GM19239 (cell line): ENCODE data around the gene AGPAT3.
"Not testable (repeated sequence)": the region's sequence is repeated elsewhere in the genome, so short reads cannot be mapped to it uniquely, and the experiment has no call there.

Experiments used
- DNase-seq: peaks from one replicate; pipeline ENCODE4 v3.0.0; 2011; ENCODE audit warnings: low spot score; ENCODE audit not compliant: insufficient read length
- FAIRE-seq: peaks from 2 replicates; lab custom pipeline; 2011; peaks lifted over from hg19 to GRCh38; lab: Jason Lieb, UNC

Gene AGPAT3

DNA sequence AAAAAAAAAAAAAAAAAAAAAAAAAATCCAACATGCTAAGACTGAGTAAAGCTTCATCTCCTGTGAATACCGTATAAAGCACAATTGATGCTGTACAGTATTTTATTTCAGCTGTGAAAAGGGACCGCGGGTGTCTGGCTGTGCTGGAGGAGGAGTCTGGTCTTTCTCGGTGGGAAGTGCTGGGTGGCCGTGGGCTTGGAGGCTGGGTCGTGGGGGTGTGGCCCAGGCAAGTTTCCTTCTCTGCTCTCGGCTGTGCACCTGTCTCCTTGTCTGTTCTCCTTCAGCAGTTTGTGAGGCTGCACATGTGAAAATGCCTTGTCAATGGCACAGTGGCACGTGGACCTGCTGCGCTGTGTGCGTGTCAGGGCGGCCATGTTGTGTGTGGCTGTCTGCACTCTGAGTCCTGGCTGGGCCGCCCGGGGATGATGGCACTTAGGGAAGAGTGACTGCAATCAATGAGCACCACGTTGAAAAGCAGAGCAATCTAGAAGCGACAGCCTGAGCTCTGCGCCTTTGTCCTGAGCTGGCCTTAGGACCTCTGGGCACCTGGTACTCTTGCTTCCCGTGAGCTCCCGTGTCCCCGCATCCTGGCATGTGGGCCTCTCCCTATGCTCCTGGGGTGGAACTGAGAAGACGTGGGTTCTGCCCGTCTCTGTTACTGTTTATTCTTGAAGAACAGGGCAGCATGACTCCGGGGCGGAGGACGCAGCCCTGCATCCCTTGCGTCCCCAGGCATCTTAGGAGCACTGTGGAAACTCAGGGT, 14.5 kb downstream of the AGPAT3 start:
- no peak for FAIRE-seq

DNA sequence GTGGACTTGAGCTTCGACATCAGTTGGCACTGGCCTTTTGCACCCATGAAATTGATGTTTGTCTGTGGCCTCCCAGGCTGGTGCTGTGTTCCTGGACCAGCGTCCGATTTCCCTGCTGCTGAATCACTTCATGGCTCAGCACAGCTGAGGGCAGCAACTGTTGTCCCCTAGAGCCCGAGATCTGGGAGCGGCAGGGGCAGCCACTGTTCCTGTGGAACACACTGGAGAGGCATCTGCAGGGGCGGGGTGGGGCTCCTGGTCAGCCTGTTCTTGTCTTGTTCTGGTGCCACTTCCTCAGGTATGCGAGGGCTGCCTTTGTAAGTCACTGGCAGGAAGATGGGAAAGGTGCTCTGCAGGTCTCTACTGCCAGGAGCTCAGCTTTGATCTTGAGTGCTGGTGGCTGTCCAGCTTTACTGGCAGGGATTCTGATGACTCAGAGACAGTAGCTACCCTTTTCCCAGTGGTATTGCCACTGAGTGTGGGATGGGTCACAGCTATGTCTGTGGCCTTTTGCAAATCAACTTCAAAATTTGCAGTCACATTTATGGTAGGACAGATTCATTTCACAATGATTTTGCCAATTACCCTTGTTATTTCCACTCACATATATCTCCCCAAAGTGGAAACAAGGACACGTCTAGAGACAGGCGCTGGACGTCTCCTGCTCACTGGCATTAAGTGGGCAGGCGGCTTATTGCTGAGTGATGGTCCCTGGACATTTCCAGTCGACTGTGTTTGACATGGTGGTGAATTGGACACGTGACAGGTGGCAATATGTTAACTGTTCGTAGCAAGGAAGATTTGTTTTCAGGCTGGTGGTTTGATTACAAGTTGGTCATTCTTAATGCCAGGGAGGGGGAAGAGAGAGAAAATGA, 15.3 kb downstream of the AGPAT3 start:
- DNase-seq (no peak), FAIRE-seq (no peak)

More for the DNA sequence above, 14.5 kb downstream of the AGPAT3 start:
- DNase-seq, result no peak

DNA sequence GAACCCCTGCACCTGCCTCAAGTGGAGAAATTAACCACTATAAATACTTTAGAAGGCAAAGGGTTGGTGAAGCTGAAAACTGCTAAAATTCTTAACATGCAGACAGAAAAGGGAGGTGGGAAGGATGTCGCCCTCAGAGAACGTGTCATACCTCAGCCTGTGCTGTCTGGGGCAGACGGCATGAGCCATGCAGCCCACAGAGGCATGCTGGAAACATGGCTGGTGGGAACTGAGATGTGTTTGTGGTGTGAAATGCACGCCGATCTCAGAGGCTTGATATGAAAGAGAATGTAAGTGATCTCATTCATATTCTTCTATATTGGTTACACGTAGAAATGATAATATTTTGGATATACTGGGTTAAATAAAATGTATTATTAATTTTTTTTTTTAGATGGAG, 16.3 kb downstream of the AGPAT3 start:
- FAIRE-seq, result no peak
- no peak for DNase-seq

DNA sequence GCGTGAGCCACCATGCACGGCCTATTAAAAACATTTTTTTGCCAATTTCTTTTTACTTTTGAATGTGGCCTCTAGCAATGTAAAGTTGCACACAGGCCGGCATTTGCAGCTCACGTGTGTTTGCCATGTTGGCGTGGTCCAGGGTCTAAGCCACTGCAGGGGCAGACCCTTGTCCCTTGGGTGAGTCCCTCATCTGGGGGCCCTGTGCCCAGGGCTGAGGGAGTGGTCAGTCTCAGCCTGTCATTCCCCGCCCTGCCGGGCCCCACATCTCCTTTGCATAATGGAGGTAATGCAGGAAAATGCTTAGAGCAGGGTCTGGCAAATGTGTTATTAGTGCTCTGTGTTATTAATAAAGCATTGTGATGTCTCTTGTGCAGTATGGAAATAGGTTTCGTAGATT, 16.9 kb downstream of the AGPAT3 start:
- DNase-seq, result no peak
- FAIRE-seq, result no peak

DNA sequence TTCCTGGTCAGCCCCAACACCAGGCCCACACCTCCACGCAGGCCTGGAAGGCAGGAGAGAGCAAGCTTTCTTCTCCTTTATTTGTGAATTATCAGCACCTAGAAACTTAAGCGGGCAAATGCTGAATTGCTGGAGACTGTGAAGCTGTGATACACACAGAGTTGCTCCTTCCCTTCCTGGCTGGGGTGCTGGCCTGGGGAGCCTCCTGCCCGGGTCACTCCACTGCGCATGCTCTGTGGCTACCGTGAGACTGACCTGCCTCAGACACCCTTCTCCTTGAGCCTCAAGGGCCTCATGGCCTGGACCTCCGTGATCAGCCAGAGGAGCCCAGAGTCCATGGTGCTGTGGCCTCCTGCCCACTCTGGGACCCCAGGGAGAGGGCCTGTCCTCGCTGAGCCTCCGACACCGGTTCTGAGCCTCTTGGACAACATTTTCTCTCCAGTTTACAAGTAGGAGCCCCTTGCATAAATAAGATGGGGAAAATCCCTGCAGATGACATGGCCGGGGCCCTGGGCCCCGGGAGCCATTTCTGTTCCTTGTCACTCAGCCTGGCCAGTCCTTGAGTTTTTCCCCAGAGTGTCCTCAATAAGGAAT, 18.0 kb downstream of the AGPAT3 start:
- FAIRE-seq, result no peak
- no peak for DNase-seq

DNA sequence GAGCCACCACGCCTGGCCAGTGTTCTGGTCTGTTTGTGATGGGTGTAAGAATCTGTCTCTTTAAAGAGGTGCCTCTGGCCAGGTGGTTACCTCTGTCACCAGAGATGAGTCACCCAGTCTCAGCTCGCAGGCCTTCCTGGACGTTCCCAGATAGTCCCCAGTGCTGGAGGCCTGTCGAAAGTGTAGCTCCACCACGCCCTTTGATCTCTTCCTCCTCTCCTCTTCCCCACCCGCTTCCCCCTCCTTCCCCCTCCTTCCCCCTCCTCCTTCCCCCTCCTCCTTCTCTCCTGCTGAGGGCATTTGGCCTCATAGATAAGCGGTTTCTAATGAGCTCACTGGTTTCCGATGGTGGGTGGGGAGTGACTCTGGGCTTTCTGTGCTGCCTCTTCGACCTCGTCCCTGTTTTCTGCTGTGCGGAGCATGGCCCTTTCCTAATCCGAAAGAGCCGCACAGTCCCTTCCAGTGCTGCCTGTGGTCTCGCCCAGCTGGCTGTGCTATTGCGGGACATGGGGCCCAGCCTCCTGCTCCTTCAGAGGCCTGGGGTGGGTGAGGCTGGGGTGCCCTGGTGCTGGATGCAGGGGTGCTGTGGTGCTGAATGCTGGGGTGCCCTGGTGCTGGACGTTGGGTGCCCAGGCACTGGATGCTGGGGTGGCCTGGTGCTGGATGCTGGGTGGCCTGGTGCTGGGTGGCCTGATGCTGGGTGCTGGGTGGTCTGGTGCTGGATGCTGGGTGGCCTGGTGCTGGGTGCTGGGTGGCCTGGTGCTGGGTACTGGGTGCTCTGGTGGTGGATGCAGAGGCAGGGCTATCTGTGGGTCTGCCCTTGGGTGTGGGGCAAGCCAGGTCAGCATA, 19.2 kb downstream of the AGPAT3 start:
- DNase-seq (no peak), FAIRE-seq (peak; percentile 69)

DNA sequence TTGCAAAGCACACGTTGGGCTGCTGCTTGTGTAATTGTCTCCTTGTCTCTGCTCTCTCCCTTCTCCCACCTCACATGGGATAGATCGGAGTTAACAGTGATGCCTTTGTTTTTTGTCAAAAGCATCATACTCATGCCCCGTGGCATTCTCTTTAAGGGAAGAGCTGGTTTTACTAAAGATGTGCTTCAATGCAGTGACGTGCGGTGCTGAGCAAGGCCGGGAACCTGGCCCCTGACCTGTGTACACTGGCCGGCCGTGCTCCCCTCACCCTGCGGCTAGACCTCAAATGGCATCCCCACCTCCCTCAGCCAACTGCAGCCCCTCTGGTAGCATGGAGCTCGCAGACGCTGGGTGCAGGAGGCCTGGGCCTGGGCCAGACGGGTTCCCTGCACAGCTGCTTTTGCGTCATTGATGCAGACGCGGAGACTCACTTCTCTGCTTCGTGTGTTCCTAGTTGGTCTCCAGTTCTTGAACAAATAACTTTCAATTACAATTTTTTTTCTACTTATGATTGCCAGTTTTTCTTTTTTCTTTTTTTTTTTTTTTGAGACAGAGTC, 19.9 kb downstream of the AGPAT3 start:
- no peak for FAIRE-seq
- no peak for DNase-seq

DNA sequence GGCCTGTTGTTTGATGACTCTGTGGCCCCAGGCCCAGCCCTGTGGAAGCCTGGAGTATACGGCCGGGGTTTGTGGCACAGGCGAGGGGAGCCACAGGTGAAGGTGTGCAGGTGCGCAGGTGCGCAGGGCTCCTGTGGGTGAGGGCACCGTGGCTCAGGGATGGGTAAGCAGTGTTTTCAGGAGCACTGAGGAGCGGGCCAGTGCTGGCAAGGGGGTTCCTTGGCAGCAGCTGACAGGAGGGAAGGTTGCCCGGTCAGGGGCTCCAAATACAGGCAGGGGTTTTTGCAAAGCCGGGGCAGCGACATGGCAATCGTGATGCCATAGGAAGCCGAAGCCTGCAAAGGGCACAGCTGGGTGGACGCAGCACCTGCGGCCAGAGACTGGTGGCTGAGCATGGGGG, 20.7 kb downstream of the AGPAT3 start:
- no peak for FAIRE-seq

DNA sequence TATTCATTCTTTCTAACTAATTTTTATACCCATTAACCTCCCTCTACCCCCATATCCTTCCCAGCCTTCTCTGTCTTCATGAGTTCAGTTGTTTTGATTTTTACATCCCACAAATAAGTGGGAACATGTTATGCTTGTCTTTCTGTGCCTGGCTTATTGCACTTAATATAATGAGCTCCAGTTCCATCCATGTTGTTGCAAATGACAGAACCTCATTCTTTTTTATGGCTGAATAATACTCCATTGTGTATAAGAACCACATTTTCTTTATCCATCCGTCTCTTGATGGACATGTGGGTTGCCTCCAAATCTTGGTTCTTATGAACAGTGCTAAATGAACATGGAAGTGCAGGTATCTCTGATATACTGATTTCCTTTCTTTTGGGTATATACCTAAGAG, 21.5 kb downstream of the AGPAT3 start:
- DNase-seq, result no peak
- no peak for FAIRE-seq

More for the DNA sequence above, 20.7 kb downstream of the AGPAT3 start:
- DNase-seq, result no peak

DNA sequence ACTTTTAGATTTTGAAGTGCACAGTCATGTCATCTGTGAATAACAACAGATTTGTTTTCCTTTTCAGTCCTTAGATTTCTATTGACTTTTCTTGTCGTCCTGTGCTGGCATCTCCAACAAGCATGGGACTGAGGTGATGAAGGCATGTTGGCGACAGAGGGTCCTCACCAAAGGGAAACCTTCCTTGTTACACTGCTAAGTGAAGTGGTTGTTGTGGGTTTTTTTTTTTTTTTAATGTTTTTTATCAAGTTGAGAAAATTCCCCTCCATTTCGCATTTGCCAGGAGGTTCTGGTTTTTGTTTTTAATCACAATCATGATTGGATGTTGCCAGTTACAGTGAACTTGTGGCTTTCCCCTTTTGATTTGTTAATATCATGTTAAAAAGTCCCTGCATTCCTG, 24.0 kb downstream of the AGPAT3 start:
- DNase-seq (no peak), FAIRE-seq (peak; percentile 18)

DNA sequence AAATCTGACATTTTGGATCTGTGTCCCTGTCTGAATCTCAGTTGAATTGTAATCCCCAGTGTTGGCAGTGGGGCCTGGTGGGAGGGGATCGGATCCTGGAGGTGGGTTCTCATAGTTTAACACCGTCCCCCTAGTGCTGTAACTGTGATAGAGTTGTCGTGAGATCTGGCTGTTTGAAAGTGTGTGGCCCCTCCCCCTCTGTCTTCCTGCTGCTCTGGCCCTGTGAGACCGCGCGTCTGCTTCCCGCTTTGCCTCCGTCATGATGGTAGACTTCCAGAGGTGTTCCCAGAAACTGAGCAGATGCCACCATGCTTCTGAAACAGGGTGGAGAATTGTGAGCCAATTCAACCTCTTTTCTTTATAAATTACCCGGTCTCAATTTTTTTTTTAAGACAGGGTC, 25.0 kb downstream of the AGPAT3 start:
- FAIRE-seq (no peak), DNase-seq (no peak)

DNA sequence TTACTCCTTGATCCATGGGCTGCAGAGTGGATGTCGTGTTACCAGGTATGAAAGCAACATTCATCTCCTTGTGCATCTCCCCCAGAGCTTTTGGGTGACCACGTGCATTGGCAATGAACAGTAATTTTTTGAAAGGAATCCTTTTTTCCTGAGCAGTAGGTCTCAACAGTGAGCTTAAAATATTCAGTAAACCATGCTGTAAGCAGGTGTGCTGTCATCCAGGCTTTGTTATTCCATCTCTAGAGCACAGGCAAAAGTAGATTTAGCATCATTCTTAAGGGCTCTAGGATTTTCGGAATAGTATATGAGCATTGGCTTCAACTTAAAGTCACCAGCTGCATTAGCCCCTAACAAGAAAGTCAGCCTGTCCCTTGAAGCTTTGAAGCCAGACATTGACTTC, 27.3 kb downstream of the AGPAT3 start:
- FAIRE-seq, result no peak
- no peak for DNase-seq

DNA sequence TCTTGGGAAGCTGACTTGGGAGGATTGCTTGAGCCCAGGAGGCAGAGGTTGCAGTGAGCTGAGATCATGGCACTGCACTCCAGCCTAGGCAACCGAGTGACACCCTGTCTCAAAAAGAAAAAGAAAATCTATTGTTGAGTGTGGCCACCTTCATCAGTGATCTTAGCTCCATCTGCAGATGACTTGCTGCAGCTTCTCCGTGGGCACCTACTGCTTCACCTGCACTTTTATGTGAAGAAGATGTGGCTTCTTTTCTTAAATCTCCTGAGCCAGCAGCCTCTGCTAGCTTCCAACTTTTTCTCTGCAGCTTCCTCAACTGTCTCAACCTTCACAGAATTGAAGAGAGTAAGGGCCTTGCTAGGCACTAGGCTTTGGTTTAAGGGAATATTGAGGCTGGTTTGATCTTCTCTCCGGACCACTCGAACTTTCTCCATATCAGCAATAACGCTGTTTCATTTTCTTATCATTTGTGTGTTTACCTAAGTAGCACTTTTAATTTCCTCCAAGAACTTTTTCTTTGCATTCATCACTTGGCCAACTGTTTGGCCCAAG, 28.0 kb downstream of the AGPAT3 start:
- DNase-seq (no peak), FAIRE-seq (peak; percentile 68)

DNA sequence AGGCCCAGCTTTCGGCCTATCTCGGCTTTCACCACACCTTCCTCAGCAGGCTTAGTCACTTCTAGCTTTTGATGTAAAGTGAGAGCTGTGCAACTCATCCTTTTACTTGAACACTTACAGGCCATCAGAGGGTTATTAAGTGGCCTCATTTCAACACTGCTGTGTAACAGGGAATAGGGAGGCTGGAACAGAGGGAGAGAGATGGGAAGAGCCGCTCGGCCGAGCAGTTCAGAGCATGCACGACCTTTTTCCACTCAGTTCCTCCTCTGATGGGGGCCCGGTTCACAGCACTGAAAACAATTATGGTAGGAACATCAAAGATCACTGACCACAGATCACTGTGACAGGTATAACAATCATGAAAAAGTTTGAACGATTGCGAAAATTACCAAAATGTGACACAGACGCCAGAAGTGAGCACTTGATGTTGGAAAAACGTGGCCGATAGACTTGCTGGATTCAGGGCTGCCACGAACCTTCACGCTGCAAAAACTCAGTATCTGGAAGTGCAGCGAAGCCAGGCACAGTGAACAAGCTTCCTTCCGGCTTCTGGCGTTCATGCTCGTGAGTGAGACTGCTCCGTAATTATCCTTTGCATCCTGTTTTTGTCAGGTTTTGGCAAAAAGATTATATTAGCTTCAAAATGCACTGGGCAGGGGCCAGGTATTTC, 28.6 kb downstream of the AGPAT3 start:
- DNase-seq, result no peak
- FAIRE-seq, result peak; percentile 79

DNA sequence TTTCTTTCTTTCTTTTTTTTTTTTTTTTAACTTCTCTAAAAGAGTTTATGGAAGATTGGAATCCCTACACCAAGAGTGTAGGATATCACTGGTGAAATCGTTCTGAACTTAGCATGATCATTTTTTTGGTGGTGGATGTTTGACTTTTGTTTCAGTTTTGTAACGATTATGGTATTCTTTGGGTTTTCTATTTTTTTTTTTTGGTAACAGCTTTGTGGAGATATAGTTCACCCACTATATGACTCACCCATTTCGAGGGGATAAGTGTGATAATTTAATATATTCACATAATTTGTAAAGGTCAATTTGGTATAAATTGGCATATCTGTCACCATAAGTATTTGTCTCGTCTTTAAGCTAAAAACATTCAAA, 29.2 kb downstream of the AGPAT3 start:
- DNase-seq (no peak), FAIRE-seq (no peak)

DNA sequence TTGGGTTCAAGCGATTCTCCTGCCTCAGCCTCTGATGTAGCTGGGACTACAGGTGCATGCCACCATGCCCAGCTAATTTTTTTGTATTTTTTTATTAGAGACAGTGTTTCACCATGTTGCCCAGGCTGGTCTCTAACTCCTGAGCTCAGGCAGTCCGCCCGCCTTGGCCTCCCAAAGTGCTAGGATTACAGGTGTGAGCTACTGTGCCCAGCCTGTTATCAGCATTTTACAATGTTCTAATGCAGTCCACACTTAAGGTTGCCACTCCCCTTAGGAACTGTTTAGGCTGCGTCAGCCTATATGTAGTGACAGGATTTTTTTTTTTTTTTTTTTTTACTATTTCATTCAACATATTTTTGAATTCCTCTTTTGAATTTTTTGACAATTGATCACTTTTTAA, 30.2 kb downstream of the AGPAT3 start:
- DNase-seq (no peak), FAIRE-seq (no peak)

DNA sequence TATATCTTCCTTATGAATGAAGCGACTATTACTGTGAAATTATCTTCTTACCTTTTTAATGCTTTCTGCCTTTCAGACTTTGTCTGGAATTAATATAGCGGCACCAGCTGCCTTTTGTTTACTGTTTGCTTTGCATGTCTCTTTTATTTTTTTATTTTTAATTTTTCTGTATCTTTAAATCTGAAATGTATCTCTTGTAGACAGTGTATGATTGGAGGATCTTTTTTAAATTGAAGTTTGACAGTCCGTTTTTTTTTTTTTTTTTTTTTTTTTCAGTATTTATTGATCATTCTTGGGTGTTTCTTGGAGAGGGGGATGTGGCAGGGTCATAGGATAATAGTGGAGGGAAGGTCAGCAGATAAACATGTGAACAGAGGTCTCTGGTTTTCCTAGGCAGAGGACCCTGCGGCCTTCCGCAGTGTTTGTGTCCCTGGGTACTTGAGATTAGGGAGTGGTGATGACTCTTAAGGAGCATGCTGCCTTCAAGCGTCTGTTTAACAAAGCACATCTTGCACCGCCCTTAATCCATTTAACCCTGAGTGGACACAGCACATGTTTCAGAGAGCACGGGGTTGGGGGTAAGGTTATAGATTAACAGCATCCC, 31.8 kb downstream of the AGPAT3 start:
- DNase-seq, FAIRE-seq: not testable (repeated sequence)

DNA sequence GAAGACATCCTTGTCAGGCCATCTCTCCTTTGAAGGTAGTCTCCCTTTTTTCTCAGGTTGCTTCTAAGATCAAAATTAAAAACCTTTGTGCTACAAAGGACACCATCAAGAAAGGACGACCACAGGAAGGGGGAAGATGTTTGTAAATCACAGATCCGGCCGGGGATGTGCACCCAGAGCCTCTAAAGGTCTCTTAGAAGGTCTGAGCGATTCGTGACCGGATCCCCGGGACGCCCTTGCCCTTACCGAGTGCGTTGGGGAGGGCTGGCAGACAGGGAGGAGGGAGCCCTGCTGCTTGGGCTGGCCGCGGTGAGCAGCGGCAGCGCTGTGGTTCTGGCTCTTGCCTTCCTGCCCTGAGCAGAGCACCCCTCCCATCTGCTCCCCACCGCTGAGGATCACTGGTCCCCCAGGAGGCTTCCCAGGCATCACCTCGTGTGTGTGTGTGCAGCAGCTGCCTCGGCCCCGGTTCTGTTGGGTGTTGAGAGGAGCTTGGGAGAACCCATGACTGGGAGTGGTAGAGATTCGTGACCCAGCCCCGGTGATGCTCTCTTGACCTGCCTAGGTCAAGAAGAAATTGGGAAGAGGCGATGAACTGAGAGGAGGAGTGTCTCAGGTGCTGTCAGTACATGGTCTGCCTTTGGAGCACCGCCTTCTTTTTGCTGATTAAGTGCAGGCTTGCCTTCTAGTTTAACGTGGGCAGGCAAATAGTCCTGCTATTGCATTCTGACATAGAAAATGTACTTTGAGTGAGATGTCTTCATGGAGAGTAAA, 34.5 kb downstream of the AGPAT3 start:
- no peak for FAIRE-seq
- DNase-seq, result no peak
